Tibial nerve (tissue), 3 donors: ENCODE data around the gene C4BPA.

Experiments
- POLR2A ChIP-seq, 2 donors: fragments of 450-650 bp; IDR thresholded peaks; one replicate each; pipeline ENCODE4 v1.6.1; 2017; ENCODE audit warnings: antibody characterized with exemption in 2 of 2, mild to moderate bottlenecking in 2 of 2, moderate library complexity in 2 of 2
- TF ChIP-seq, protein P1 (sequence below), 5 experiments: fragments of 200-600 bp in 3 of 5; fragments of 450-650 bp in 2 of 5; sonication (generic) in 3 of 5; IDR thresholded peaks; one replicate each; pipeline ENCODE4 v1.5.1; 2016 to 2019; ENCODE audit warnings: antibody characterized with exemption in 5 of 5, mild to moderate bottlenecking in 3 of 5, moderate library complexity in 2 of 5

DNA sequence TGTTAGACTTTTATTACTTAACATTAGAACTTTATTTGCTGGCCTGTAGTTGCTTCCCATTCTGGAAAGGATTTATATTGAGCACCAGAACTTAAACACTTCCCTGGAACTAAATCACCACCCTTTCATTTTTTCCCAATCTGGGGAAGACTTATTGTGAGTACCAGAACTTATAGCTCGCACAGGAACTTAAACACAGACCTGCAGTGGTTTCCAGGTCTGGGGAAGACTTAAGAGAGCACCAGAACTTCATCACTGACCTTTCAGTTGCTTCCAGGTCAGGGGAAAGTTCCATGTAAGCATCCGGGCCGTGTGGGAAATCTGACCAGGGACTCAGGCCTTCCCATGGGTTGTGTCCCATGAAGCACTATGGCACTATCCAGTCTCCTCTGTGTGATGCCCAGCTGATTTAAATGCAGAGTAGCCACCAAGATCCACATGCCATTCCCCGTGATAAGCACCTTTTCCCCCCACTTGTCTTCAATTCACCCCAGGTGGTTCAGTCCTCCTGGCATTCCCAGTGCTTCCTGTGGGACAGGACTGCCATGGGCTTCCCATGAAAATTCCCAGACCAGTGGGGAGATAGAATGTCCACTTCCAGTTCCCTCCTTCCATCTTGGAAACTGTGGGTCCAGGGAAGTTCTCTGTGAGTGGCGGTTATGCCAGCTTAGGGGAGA, 48.9 kb downstream of the C4BPA start:
- TF ChIP-seq, protein P1, sequence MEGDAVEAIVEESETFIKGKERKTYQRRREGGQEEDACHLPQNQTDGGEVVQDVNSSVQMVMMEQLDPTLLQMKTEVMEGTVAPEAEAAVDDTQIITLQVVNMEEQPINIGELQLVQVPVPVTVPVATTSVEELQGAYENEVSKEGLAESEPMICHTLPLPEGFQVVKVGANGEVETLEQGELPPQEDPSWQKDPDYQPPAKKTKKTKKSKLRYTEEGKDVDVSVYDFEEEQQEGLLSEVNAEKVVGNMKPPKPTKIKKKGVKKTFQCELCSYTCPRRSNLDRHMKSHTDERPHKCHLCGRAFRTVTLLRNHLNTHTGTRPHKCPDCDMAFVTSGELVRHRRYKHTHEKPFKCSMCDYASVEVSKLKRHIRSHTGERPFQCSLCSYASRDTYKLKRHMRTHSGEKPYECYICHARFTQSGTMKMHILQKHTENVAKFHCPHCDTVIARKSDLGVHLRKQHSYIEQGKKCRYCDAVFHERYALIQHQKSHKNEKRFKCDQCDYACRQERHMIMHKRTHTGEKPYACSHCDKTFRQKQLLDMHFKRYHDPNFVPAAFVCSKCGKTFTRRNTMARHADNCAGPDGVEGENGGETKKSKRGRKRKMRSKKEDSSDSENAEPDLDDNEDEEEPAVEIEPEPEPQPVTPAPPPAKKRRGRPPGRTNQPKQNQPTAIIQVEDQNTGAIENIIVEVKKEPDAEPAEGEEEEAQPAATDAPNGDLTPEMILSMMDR (IDR thresholded peaks at IDR 0.05) = no peak
- no peak for TF ChIP-seq POLR2A (IDR thresholded peaks at IDR 0.05)
